Heart right ventricle (tissue), 16 donors: Measurements from ENCODE around the gene EGFR. TPM values are rescaled to one million over a fixed set of nuclear protein-coding genes. Genes with fewer than 3 reads are reported as not detected.

Source experiments
- ATAC-seq, 8 donors: fragments of 200-7000 bp; cut with Tn5 transposase; one replicate each; pipeline ENCODE4 v1.9.1; 2020; ENCODE audit warnings: mild to moderate bottlenecking in 8 of 8, moderate library complexity in 8 of 8, moderate number of reproducible peaks in 1 of 8
- DNase-seq, 2 donors: peaks; one replicate each; pipeline ENCODE4 v3.0.0-alpha.2; 2020
- H3K27ac ChIP-seq, 10 donors: fragments of 200-600 bp; sonication (generic) in 2 of 10; one replicate each; pipeline versions ENCODE4 v1.5.0 to v1.8.0; 2020 to 2022; ENCODE audit warnings: mild to moderate bottlenecking in 3 of 10
- H3K27me3 ChIP-seq, 7 donors: fragments of 200-600 bp; one replicate each; pipeline ENCODE4 v1.8.0; 2021 to 2022; ENCODE audit warnings: mild to moderate bottlenecking in 2 of 7
- H3K36me3 ChIP-seq, 9 donors: fragments of 200-600 bp; sonication (generic) in 1 of 9; one replicate each; pipeline versions ENCODE4 v1.5.0 to v1.8.0; 2020 to 2022; ENCODE audit warnings: mild to moderate bottlenecking in 2 of 9
- H3K4me1 ChIP-seq, 9 donors: fragments of 200-600 bp; sonication (generic) in 1 of 9; one replicate each; pipeline versions ENCODE4 v1.5.0 to v1.8.0; 2020 to 2022; ENCODE audit warnings: mild to moderate bottlenecking in 4 of 9
- H3K4me3 ChIP-seq, 10 donors: fragments of 200-600 bp; sonication (generic) in 2 of 10; one replicate each; pipeline versions ENCODE4 v1.5.0 to v1.8.0; 2020 to 2022; ENCODE audit warnings: mild to moderate bottlenecking in 7 of 10, moderate library complexity in 2 of 10
- H3K9me3 ChIP-seq, 11 donors: fragments of 200-600 bp in 10 of 11; sonication (generic) in 2 of 11; one replicate each; pipeline versions ENCODE4 v1.5.0 to v1.8.0; 2013 to 2022; ENCODE audit warnings: mild to moderate bottlenecking in 2 of 11, control low read depth in 1 of 11, moderate library complexity in 1 of 11
- WGBS, 2 donors: extraction: QIAGEN DNeasy Blood & Tissue Kit; methylation state at CpG; one replicate each; pipeline ENCODE4 v1.1.7; 2013; ENCODE audit warnings: inconsistent platforms in 1 of 2; 5-methylcytosine and 5-hydroxymethylcytosine counted together
- intact Hi-C, 10 donors: fragments of 100-400 bp; cut with DNase I; formaldehyde crosslinking; loops; one replicate each; pipeline versions ENCODE4 v1.11.1 to v1.14.2; 2022
- polyA plus RNA-seq, 2 donors: library from polyadenylated mRNA; stranded (reverse); fragments of 200-250 nt; gene quantifications; one replicate each; pipeline ENCODE4 v1.2.3, GENCODE V29; 2013
- total RNA-seq, 10 donors: library from RNA; stranded (reverse); fragmentation: NEBNext Ultra II Directional in 3 of 10; extraction: Animal tissue kit (Norgen Biotek cat#: 25700) in 3 of 10; gene quantifications; one replicate each; pipeline versions ENCODE4 v1.2.1 to v1.2.4, GENCODE V29; 2021 to 2023
- TF ChIP-seq, protein P1 (sequence below), 9 donors: fragments of 200-600 bp; sonication (generic) in 2 of 9; IDR thresholded peaks; one replicate each; pipeline versions ENCODE4 v1.5.0 to v1.8.0; 2021 to 2022; ENCODE audit warnings: antibody characterized with exemption in 9 of 9, mild to moderate bottlenecking in 5 of 9, moderate library complexity in 1 of 9
- donor health status: Arrhythmogenic right ventricular cardiomyopathy.
- donor health status: ischemic (EF 13 %, LVEDD 7.1; RV severe dilation, severe dysfunction).
- donor health status: healthy with polysubstance abuse.
- donor health status: DM: no; HTN: yes; CAD: no.
- donor health status: DM: no; HTN: no; CAD: no.
- donor health status: ischemic (EF 25% LVEDD 6.9; RV normal size, moderate dysfunction).
- donor health status: ischemic (EF 25% LVEDD 5.7; RV mildly dilated, moderate dysfunction).
- donor health status: healthy.
- donor health status: DM: yes; HTN: yes; CAD: no.
- donor health status: Ischemic cardiomyopathy.
- donor health status: ischemic (EF 35%, LVEDD 5.7; RV mildly dilated, moderate dysfunction).
- donor health status: nonischemic (EF 11% LVEDD 7.7; RV severe dilation, severe dysfunction).
- donor health status: DM: yes; HTN: yes; CAD: no.
- donor health status: PGD.
- donor health status: ischemic (EF 29% LVEDD 5.4; RV normal size, mild dysfunction).
- donor health status: nonischemic (EF 23%, LVEDD 6.1; RV moderate dilation, normal function).

EGFR gene
- total and polyA plus RNA-seq, 12 donors, result 1.9 to 13.5 (median 7.6) TPM

DNA sequence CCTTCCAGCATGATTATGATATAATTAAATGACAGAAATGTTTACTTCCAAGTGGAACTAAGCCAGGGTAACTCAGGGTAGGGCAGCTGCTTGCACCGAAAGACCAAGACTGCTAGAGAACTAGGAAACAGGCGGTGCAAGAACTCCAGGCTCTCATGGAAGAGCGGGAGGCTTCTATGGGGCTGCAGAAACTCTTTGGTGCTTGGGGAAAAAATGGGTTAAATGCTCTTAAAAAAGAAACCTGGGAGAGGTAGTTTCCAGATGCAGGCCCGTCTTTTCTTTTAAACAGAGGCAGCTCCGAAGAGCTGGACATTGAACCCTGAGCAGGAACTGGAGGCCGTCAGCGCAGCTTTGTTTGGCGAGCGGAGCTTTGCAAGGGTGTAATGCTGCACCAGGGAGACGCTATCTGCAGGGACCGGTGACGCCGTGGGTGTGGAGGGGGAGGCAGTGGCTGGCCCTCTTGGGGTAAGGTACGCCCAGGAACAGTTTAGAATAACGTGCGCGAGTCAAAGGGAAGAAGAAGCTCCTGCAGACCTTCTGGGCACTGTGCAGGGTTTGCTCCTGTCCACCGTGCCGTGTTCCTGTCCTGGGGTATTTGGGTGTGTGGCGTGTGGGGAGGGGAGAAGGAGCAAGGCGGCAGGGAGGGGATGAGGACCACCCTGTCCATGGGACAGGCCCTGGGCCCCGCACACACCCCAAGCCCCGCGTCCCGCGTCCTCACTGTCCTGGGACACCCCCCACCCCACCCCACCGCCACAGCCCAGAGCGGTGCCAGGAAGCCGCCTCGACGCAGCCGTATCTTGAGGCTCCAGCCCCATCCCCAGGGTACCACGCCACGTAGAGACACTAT, 59.0 kb downstream of the EGFR start:
- ATAC-seq (no peak), DNase-seq (no peak)
- Histone ChIP-seq H3K27ac (no peak overlapping the region), H3K9me3 (no peaks in the 10 kb centered on the region), H3K4me3 (no peak overlapping the region), H3K4me1 (peaks cover 6 to 63% (median 35%) of the 10 kb centered on the region in 9 donors), H3K27me3 (no peaks in the 10 kb centered on the region), H3K36me3 (no peaks in the 10 kb centered on the region)
- intact Hi-C loops, result loop anchor here in 2 of 10 donors (10.0 kb wide), 1 partner anchor 53 kb away; no protein-coding TSS in a partner anchor
- 90 to 94% methylated on average over 33 to 34 of the region's 34 CpGs for WGBS, 2 donors
- TF ChIP-seq, protein P1, sequence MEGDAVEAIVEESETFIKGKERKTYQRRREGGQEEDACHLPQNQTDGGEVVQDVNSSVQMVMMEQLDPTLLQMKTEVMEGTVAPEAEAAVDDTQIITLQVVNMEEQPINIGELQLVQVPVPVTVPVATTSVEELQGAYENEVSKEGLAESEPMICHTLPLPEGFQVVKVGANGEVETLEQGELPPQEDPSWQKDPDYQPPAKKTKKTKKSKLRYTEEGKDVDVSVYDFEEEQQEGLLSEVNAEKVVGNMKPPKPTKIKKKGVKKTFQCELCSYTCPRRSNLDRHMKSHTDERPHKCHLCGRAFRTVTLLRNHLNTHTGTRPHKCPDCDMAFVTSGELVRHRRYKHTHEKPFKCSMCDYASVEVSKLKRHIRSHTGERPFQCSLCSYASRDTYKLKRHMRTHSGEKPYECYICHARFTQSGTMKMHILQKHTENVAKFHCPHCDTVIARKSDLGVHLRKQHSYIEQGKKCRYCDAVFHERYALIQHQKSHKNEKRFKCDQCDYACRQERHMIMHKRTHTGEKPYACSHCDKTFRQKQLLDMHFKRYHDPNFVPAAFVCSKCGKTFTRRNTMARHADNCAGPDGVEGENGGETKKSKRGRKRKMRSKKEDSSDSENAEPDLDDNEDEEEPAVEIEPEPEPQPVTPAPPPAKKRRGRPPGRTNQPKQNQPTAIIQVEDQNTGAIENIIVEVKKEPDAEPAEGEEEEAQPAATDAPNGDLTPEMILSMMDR (IDR thresholded peaks at IDR 0.05), result no peak

DNA sequence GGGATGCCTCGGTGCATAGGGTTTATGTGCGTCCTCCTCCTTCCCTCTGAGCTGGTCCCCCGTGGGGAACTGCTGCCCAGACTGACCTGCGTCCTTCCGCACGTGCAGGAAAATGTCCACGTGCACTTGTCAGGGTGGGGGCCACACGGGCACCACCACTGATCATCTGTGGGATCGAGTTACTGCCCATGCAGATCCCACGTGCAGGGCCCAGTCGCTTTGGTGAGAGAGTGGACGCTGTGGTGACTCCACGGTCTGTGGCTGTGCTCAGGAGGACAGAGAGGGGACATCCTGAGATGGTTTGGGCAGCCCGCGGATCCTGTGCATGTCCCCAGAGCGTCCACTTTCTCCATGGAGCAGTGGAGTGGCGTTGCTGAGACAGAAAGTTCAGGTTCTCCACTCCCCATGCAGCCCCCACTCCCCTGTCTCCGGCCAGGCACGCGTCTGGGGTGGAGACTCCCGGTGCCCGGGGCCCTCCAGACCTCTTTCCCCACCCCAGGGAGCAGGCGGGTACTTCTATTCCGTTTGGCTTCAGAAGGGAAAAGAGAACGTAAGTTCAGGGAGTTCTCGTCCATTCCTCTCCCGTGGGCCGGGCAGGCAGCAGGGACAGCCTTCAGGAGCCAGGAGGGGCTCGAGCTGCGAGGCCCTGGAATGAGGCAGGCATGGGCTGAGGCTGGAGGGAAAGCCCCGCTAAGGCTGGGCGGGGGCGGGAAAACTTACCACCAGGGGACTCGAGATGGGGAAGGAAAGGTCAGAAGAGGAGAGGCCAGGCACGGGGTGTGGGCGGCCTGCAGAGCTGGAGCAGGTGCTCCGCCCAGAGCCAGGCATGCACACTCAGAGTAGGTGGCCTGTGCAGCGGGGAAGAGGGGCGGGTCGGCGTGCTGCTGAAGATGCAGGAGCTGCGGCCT, 59.9 kb downstream of the EGFR start:
- TF ChIP-seq, protein P1 (IDR thresholded peaks at IDR 0.05), result no peak
- WGBS, 2 donors, result 84 to 87% methylated on average over 42 of the region's 42 CpGs
- intact Hi-C loops, result loop anchor here in 2 of 10 donors (10.0 kb wide), 1 partner anchor 54 kb away; no protein-coding TSS in a partner anchor
- DNase-seq, result no peak
- Histone ChIP-seq H3K9me3 (no peaks in the 10 kb centered on the region), H3K4me1 (peaks cover 4 to 55% (median 26%) of the 10 kb centered on the region in 9 donors), H3K4me3 (no peak overlapping the region), H3K27ac (no peak overlapping the region), H3K27me3 (no peaks in the 10 kb centered on the region), H3K36me3 (peaks cover 0 to 3% (median 0%) of the 10 kb centered on the region in 9 donors)
- peak in 1 of 8 donors; percentile 21 for ATAC-seq

DNA sequence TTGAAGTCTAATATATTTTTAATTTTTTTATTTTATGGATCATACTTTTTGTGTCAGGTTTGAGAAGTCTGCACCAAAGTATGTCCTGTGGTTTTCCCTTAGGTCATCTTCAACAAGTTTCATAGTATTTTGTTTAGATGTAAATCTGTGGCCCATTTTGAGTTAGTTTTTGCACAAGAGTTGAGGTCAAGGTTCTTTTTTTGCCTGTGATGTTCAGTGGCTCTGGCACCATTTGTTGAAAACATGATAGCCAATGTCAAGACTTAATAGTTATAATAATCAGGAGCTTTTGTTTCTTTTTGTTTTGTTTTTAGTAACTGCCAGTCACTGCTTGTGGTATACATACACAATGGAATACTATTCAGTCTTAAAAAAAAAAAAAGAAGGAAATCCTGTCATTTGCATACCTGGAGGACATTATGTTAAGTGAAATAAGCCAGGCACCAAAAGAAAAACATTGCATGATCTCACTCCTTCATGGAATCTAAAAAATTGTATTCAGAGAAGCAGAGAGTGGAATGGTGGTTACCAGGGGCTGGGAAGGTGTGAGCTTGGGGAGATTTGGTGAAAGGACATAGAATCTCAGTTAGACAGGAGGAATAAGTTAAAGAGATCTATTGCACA, 61.3 kb downstream of the EGFR start:
- Histone ChIP-seq H3K9me3 (no peaks in the 10 kb centered on the region), H3K27me3 (no peaks in the 10 kb centered on the region), H3K36me3 (peaks cover 0 to 3% (median 0%) of the 10 kb centered on the region in 9 donors), H3K27ac (no peak overlapping the region), H3K4me1 (peaks cover 4 to 47% (median 14%) of the 10 kb centered on the region in 9 donors), H3K4me3 (no peak overlapping the region)
- ATAC-seq, result no peak
- intact Hi-C loops, result loop anchor here in 3 of 10 donors (10.0 kb wide), 1 partner anchor 55 kb away; no protein-coding TSS in a partner anchor
- DNase-seq, result no peak
- TF ChIP-seq, protein P1 (IDR thresholded peaks at IDR 0.05), result no peak
